Activated T-helper 2 cell treated with anti-CD3 and anti-CD28 coated beads, Interferon-gamma antibody, Interleukin-2, Interleukin-4, amounts not matched to agents 10 μg/mL and 5 μg/mL and 100 μg/mL, durations not matched to agents 14 hours and 24 hours and 36 hours (primary cell): Measurements from ENCODE around the gene ATE1. TPM values are rescaled to one million over a fixed set of nuclear protein-coding genes. Genes with fewer than 3 reads are reported as not detected.
"Not testable (repeated sequence)": the region's sequence is repeated elsewhere in the genome, so short reads cannot be mapped to it uniquely, and the experiment has no call there.

Experiments used
- DNase-seq: peaks from one replicate; pipeline ENCODE4 v3.0.0; 2021; ENCODE audit warnings: low spot score
- H3K27ac Mint-ChIP-seq: one replicate; pipeline ENCODE4 v1.8.0; 2021; ENCODE audit warnings: mixed read lengths
- H3K27me3 Mint-ChIP-seq: one replicate; pipeline ENCODE4 v1.8.0; 2021; ENCODE audit warnings: low read depth, mixed read lengths
- H3K36me3 Mint-ChIP-seq: one replicate; pipeline ENCODE4 v1.8.0; 2021; ENCODE audit warnings: low read depth, mixed read lengths
- H3K4me1 Mint-ChIP-seq: one replicate; pipeline ENCODE4 v1.8.0; 2021; ENCODE audit warnings: low read depth, mixed read lengths
- H3K4me3 Mint-ChIP-seq: one replicate; pipeline ENCODE4 v1.8.0; 2021; ENCODE audit warnings: low read depth, mild to moderate bottlenecking, moderate library complexity, mixed read lengths
- H3K9me3 Mint-ChIP-seq: one replicate; pipeline ENCODE4 v1.8.0; 2021; ENCODE audit warnings: mixed read lengths
- intact Hi-C: fragments of 100-400 bp; cut with micrococcal nuclease; formaldehyde crosslinking; loops from one replicate; pipeline ENCODE4 v1.15.1; 2023
- total RNA-seq: library from RNA; stranded (reverse); gene quantifications from 2 replicates; pipeline ENCODE4 v1.2.3, GENCODE V29; 2022

Gene ATE1
- total RNA-seq, 1 donor from 2014 or later, result 33.6 TPM

DNA sequence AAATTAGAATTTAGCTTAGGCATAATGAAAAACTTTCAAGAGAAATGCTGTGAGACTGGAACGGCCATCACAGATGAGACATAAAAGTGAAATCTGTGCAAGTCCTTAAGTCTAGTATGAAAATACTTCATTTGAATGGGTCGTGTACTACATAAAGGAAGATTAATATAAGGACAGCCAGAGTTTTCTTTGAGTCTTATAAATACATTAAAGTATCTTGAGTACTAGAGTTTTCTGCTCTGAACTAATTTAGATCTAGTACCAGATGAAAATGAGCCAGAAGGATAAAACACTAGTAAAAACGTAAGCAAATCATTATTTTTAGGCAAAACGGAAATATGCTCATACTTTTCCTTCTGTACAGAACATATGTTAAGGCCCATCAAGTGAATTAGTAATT, 93.1 kb downstream of the ATE1 start:
- no peak for DNase-seq
- Mint-ChIP-seq H3K4me3 (no peak overlapping the region), H3K27ac (no peak overlapping the region), H3K27me3 (no peaks in the 10 kb centered on the region), H3K9me3 (no peaks in the 10 kb centered on the region), H3K36me3 (peaks cover 19% of the 10 kb centered on the region), H3K4me1 (peaks cover 3% of the 10 kb centered on the region)
- intact Hi-C loops, result no loop called here

GRCh38 chr10:121833387-121833786, 94.4 kb downstream of the ATE1 start:
- DNase-seq, result no peak
- peaks cover 21% of the 10 kb centered on the region for H3K36me3 Mint-ChIP-seq
- intact Hi-C loops, result no loop called here
- H3K27ac Mint-ChIP-seq, result no peak overlapping the region
- H3K27me3 Mint-ChIP-seq, result no peaks in the 10 kb centered on the region
- H3K9me3 Mint-ChIP-seq, result no peaks in the 10 kb centered on the region
- H3K4me1 Mint-ChIP-seq, result no peaks in the 10 kb centered on the region
- no peak overlapping the region for H3K4me3 Mint-ChIP-seq

- DNase-seq, result no peak
- H3K27ac Mint-ChIP-seq, result no peak overlapping the region
- no peak overlapping the region for H3K4me3 Mint-ChIP-seq
- intact Hi-C loops, result no loop called here
- no peaks in the 10 kb centered on the region for H3K4me1 Mint-ChIP-seq
- H3K36me3 Mint-ChIP-seq, result peaks cover 28% of the 10 kb centered on the region
- H3K9me3 Mint-ChIP-seq, result no peaks in the 10 kb centered on the region
- no peaks in the 10 kb centered on the region for H3K27me3 Mint-ChIP-seq
Measured at GRCh38 chr10:121832647-121833046, 95.2 kb downstream of the ATE1 start.

DNA sequence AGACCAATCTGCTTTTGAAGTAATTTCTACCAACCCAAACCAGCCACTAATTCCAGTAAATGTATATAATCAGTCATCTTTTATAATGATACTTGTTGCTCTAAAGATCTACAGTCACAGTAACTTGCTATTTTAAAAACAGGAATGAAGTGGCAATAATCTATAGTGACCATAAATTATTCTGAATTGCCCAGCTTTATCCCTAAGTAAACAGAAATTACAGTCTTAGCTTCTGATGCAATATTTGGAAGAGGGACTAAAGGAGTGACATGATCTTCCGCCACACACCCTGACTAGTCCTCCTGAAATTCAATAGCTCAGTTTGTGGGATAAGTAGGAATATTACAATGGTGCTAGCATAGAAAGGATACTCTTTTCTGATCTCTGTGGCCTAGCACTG, 96.1 kb downstream of the ATE1 start:
- DNase-seq, result no peak
- Mint-ChIP-seq H3K4me1 (no peaks in the 10 kb centered on the region), H3K27ac (no peak overlapping the region), H3K36me3 (peaks cover 30% of the 10 kb centered on the region), H3K27me3 (no peaks in the 10 kb centered on the region), H3K9me3 (no peaks in the 10 kb centered on the region), H3K4me3 (no peak overlapping the region)
- intact Hi-C loops, result no loop called here

- no peak overlapping the region for H3K27ac Mint-ChIP-seq
- peaks cover 31% of the 10 kb centered on the region for H3K36me3 Mint-ChIP-seq
- H3K9me3 Mint-ChIP-seq, result no peaks in the 10 kb centered on the region
- no peaks in the 10 kb centered on the region for H3K27me3 Mint-ChIP-seq
- no peak overlapping the region for H3K4me3 Mint-ChIP-seq
- intact Hi-C loops, result no loop called here
- H3K4me1 Mint-ChIP-seq, result no peaks in the 10 kb centered on the region
- DNase-seq, result no peak
Measured at GRCh38 chr10:121831237-121831636, 96.6 kb downstream of the ATE1 start.

DNA sequence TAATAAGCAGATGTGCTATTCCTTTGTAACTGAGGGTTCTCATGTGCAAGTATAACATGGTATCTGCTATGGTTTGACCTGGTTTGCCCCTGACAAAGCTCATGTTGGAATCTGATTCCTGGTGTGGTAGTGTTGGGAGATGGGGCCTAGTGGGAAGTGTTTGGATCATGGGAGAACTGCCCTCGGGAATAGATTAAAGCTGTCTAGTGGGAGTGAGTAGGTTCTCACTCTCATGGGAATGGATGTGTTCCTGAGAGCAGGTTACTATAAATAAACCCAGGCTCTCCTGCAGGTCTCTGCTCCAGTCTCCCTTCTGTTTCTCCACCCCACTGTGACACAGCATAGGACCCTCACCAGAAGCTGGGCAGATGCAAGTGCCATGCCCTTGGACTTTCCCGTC, 97.7 kb downstream of the ATE1 start:
- no peak for DNase-seq
- Mint-ChIP-seq H3K9me3 (no peaks in the 10 kb centered on the region), H3K4me3 (no peak overlapping the region), H3K4me1 (no peaks in the 10 kb centered on the region), H3K27ac (no peak overlapping the region), H3K36me3 (peaks cover 25% of the 10 kb centered on the region), H3K27me3 (no peaks in the 10 kb centered on the region)
- intact Hi-C loops, result no loop called here

- Mint-ChIP-seq H3K9me3 (no peaks in the 10 kb centered on the region), H3K4me1 (no peaks in the 10 kb centered on the region), H3K4me3 (no peak overlapping the region), H3K27ac (no peak overlapping the region), H3K36me3 (peaks cover 20% of the 10 kb centered on the region), H3K27me3 (no peaks in the 10 kb centered on the region)
- DNase-seq, result no peak
- intact Hi-C loops, result no loop called here
Measured at GRCh38 chr10:121828045-121828444, 99.8 kb downstream of the ATE1 start.

GRCh38 chr10:121826773-121827172, 101.1 kb downstream of the ATE1 start:
- DNase-seq, H3K9me3 Mint-ChIP-seq, intact Hi-C loops, H3K4me3 Mint-ChIP-seq, H3K27me3 Mint-ChIP-seq, H3K27ac Mint-ChIP-seq, H3K4me1 Mint-ChIP-seq: not testable (repeated sequence)
- peaks cover 19% of the 10 kb centered on the region for H3K36me3 Mint-ChIP-seq

DNA sequence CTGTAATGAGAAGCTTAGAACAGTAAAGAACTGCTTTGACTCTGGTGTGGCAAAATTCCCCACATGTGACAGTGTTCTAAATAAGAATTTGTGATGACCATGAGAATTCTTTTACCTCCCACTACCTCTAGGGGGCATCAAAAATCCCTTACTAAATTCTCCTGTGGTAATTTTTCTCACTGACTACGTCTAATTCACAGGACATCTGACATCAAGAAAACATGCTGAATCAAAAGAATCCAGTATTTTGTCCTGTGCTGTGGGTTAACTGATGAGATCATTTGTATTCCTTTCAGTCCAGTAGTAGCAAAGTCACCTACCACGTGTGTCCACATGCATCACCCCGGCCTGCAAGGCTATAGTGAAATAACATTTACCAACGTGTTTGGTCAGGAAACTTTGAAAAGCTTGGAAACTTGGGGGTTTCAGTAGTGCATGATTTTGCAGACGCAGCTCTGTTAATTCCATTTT, 103.8 kb downstream of the ATE1 start:
- no peaks in the 10 kb centered on the region for H3K4me1 Mint-ChIP-seq
- H3K36me3 Mint-ChIP-seq, result peaks cover 12% of the 10 kb centered on the region
- H3K9me3 Mint-ChIP-seq, result no peaks in the 10 kb centered on the region
- intact Hi-C loops, result loop anchor here (1.0 to 5.0 kb wide), 2 partner anchors 63 to 78 kb away; no protein-coding TSS in a partner anchor
- H3K27ac Mint-ChIP-seq, result no peak overlapping the region
- H3K27me3 Mint-ChIP-seq, result no peaks in the 10 kb centered on the region
- no peak overlapping the region for H3K4me3 Mint-ChIP-seq
- no peak for DNase-seq

DNA sequence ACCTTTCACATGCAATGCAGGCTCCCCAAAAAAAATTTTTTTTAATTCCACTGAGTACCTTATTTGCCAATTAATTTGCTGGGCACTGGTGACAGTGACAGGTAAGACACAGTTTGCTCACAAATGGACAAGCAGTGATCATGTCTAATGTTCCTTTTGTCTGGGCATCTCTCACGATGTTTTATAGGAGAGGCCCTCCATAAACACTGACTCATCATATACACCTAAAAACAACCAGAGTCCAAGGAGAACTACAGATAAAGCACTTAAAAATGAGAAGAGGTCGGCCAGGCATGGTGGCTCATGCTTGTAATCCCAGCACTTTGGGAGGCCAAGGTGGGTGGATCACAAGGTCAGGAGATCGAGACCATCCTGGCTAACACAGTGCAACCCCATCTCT, 105.1 kb downstream of the ATE1 start:
- Mint-ChIP-seq H3K27ac (no peak overlapping the region), H3K36me3 (peaks cover 5% of the 10 kb centered on the region), H3K4me3 (no peak overlapping the region), H3K4me1 (no peaks in the 10 kb centered on the region), H3K9me3 (no peaks in the 10 kb centered on the region), H3K27me3 (no peaks in the 10 kb centered on the region)
- intact Hi-C loops, result loop anchor here (5.0 kb wide), 1 partner anchor 80 kb away; no protein-coding TSS in a partner anchor
- no peak for DNase-seq

- Mint-ChIP-seq H3K4me3 (no peak overlapping the region), H3K27me3 (no peaks in the 10 kb centered on the region), H3K9me3 (no peaks in the 10 kb centered on the region), H3K4me1 (no peaks in the 10 kb centered on the region), H3K36me3 (peaks cover 3% of the 10 kb centered on the region), H3K27ac (no peak overlapping the region)
- intact Hi-C loops, result loop anchor here (5.0 kb wide), 1 partner anchor 80 kb away; no protein-coding TSS in a partner anchor
- no peak for DNase-seq
Measured at GRCh38 chr10:121822180-121822579, 105.7 kb downstream of the ATE1 start.

- Mint-ChIP-seq H3K36me3 (no peaks in the 10 kb centered on the region), H3K9me3 (no peaks in the 10 kb centered on the region), H3K4me1 (no peaks in the 10 kb centered on the region), H3K27ac (no peak overlapping the region), H3K4me3 (no peak overlapping the region), H3K27me3 (no peaks in the 10 kb centered on the region)
- DNase-seq, result no peak
- intact Hi-C loops, result no loop called here
Measured at GRCh38 chr10:121819049-121819448, 108.8 kb downstream of the ATE1 start.

GRCh38 chr10:121818599-121818998, 109.2 kb downstream of the ATE1 start:
- H3K9me3 Mint-ChIP-seq, result no peaks in the 10 kb centered on the region
- no peak overlapping the region for H3K4me3 Mint-ChIP-seq
- no peaks in the 10 kb centered on the region for H3K36me3 Mint-ChIP-seq
- no peak for DNase-seq
- no peak overlapping the region for H3K27ac Mint-ChIP-seq
- intact Hi-C loops, result no loop called here
- no peaks in the 10 kb centered on the region for H3K4me1 Mint-ChIP-seq
- H3K27me3 Mint-ChIP-seq, result no peaks in the 10 kb centered on the region

- H3K27ac Mint-ChIP-seq, result no peak overlapping the region
- H3K4me1 Mint-ChIP-seq, result no peaks in the 10 kb centered on the region
- DNase-seq, result no peak
- no peaks in the 10 kb centered on the region for H3K36me3 Mint-ChIP-seq
- no peaks in the 10 kb centered on the region for H3K27me3 Mint-ChIP-seq
- intact Hi-C loops, result no loop called here
- no peaks in the 10 kb centered on the region for H3K9me3 Mint-ChIP-seq
- no peak overlapping the region for H3K4me3 Mint-ChIP-seq
Measured at GRCh38 chr10:121816197-121816596, 111.6 kb downstream of the ATE1 start.
